Measurements from ENCODE around the gene CHD6.
"Not testable (repeated sequence)": the region's sequence is repeated elsewhere in the genome, so short reads cannot be mapped to it uniquely, and the experiment has no call there.

The CHD6 gene

GRCh38 chr20:41537865-41538264 lies 80.3 kb downstream of the CHD6 start:
- no peak for FAIRE-seq

DNA sequence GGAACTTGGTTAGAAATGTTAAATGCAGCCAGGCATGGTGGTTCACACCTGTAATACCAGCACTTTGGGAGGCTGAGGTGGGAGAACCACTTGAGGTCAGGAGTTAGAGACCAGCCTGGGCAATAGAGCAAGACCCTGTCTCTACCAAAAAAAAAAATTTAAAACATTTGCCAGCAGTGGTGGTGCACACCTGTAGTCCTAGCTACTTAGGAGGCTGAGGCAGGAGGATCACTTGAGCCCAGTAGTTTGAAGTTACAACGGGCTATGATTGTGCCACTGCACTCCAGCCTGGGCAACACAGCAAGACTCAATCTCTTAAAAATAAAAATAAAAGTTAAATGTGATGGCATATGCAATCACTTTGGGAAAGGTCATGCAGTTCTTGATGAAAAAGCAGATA lies 82.6 kb downstream of the CHD6 start:
- not testable (repeated sequence) for FAIRE-seq

DNA sequence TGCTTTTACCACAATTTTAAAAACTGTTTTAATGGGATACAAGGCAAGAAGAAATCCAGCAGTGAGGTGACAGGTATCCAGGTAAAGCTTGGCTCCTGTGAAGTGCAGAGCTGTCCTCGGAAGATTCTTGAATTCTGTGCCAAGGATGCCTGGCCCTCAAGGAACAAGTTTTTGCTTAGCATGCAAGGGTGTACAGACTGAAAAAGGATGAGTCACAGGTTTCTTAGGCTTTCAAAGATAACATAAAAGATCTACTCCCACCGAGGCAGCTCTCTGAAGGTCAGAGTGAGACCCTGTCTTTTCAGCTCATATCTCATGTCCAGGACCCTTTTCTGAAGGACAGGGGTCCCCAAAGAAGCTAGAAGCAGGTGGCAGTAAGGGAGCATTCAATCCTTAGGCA lies 83.3 kb downstream of the CHD6 start:
- no peak for FAIRE-seq

GRCh38 chr20:41534170-41534569 lies 84.0 kb downstream of the CHD6 start:
- FAIRE-seq: no peak

DNA sequence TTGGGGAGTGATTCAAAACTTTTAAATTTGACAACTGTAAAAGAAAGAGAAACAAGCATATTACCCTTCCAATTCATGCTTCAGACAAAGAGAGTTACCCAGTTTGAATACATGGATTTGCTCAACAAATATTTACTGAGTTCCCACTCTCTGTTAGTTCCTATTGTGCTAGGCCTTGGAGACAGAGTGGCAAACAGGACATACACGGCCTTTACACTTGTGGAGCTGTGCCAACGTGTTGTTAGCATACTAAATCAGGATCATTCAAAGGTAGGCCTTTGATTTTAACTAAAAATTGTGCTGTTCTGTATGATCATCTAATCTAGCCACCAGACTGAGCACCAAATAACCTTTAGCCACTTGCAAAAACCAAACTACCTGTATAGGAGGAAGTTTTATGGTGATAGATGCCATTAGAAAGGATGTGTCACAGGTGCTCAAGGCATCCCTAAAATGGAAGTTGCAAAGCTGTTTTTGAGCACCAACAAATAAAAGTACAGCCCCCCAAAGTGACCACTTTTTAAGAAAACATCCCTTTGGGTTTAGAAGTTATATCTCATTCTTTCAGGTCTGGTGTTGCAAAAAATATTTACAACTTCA lies 84.5 kb downstream of the CHD6 start:
- FAIRE-seq: no peak

- FAIRE-seq: no peak
Observed at GRCh38 chr20:41532935-41533334, 85.2 kb downstream of the CHD6 start.

- FAIRE-seq: no peak
Observed at GRCh38 chr20:41531518-41532275, 86.5 kb downstream of the CHD6 start.

DNA sequence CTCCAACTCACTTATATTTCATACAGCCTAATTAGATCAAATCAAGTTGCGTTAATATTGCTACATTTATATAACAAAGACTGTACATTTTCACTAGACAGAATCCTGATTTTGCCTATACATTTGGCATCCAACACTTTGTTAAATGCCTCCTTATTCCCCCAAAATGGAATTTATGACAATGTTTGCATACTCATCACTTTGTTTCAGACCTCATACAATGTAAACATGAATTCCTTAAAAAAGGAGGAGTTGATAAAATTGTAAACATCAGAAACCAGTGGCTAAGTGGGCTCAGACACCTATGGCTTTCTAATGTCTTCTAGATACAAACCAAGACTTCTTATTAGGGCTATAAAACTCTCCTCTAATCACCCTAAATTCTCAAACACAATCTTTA lies 87.3 kb downstream of the CHD6 start:
- FAIRE-seq: no peak

DNA sequence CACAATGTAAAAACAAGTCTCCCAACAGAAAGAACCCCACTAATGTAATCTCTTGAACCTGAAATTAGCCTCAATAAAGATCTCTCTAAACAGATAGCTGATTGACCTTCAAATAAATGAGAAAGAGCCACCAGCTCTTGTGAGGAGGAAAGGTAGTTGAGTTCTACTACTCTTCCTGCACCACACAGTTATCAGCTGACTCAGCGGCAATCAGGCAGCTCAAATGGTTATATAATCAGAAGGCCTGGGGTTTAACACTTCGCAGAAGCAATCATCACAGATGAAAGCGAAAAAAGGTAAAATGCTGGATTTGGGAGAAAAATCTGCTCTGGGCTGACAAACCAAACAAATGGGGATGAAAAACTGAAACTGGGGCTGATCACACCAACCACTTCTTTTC lies 91.8 kb downstream of the CHD6 start:
- FAIRE-seq: no peak

DNA sequence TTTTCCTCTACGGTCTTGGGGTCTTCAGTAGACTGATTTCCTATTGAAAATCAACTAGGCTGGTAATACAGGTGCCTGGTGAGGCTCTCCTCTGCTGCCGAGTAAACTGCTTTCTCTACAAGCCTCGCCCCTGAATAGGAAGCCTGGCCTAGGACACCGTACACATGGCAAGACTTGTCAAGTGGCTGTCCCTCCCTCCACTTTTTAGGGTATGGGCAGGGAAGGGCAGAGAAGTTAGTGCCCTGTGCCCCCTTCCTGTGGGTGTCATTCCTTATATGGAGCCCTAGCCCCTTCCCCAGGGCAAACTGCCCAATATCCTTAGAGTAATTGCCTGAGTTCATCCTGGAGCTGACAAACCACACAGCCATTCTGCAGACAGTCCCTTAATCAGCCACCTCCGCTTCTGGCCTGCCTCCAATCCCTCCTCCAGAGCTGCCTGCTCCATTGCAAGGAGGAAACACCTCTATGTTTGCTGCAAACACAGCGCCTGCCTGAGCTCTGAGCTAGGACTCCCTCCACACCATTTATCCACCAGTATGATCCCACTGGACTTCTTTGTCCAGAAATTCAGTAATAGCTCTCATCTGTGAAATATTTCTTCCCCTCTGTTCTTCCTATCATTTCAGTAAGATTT lies 93.1 kb downstream of the CHD6 start:
- FAIRE-seq: no peak

DNA sequence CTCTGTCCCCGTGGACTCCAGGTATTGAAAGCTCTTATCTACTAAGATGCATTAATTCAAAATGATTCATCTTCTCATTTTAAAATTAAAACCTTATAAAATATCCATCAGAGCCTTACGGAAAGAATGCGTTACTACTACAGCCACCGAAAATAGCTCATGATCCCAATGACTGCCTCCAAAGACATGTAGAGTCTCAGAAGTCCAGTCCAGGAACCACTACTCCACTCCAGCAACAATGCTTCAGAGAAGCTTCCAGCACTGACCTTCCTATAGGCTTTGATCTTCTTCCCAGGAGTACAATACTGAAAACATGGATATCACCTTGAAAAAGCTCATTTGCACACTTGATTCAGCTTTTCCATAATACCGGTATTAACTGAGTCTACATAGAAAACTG lies 94.3 kb downstream of the CHD6 start:
- no peak for FAIRE-seq

- FAIRE-seq: no peak
Observed at GRCh38 chr20:41513829-41514228, 104.3 kb downstream of the CHD6 start.

- FAIRE-seq: no peak
Observed at GRCh38 chr20:41512624-41513023, 105.6 kb downstream of the CHD6 start.

- FAIRE-seq: no peak
Observed at GRCh38 chr20:41510847-41511450, 107.2 kb downstream of the CHD6 start.

- FAIRE-seq: no peak
Observed at GRCh38 chr20:41510224-41510623, 108.0 kb downstream of the CHD6 start.

- no peak for FAIRE-seq
Observed at GRCh38 chr20:41509316-41510200, 108.6 kb downstream of the CHD6 start.

DNA sequence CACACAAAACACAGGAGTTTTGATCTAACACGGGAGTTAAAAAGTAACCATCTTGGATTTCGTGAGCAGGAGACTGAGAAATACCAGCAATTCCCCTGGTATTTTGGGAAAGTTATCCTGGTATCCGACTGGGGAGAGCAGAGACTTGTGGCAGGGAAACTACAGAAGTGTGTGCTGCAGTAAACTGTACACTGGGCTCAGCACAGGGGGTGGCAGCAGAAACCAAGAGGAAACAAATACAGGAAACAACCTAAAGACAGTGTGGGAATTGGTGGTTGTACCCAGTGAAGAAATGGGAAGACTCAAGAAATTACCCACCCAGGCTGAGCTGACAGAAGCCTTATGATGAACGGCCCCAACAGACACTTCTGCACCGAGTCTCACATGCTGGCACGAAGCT lies 109.8 kb downstream of the CHD6 start:
- FAIRE-seq: no peak

DNA sequence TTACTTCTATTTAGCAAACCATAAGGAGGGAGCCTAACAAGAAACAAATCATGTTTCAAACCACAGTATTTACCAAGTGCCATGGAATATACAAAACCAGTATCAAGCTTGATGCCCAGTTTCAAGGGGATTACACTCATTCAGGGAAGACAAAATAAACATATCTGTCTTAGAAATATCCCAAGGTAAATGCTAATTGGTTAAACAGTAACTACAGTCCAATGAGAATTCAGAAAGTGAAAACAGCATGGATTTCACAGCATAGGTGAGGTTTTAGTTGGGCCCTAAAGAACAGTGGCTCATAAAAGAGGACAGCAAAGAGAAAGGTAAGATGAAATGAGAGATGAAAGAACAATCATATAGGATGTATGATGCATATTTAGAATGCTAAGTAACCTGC lies 110.3 kb downstream of the CHD6 start:
- FAIRE-seq: no peak

GRCh38 chr20:41507436-41507835 lies 110.7 kb downstream of the CHD6 start:
- no peak for FAIRE-seq

DNA sequence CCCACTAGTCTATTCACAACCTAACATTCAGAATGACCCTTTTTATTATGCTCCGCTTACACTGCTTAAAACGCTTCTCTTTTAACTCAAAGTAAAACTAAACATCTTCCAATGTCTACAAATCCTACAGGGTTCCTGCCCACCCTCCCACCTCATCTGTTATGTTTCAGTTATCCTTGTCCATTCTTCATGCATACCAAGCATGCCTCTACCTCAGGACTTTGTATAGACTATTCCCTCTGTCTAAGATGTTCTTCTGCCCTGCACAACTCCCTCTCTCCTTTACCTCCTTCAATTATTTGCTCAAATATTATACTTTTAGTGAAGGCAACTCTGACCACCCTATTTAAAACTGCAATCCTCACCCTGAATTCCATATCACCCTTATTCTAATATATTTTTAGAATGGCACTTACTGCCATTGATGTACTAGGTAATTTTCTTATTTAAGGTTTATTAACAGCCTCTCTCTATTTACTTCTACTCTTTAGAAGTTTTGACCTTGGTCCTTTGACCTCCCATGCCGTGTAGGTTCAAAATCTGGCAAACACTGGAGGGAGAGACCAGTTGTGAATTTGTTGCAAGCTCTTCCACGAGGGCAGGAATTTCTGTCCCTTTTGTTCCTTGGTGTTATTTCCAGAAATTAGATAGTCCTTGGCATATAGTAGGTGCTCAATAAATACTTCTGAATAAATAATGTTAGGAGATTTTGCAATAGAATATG lies 111.8 kb downstream of the CHD6 start:
- FAIRE-seq: no peak

DNA sequence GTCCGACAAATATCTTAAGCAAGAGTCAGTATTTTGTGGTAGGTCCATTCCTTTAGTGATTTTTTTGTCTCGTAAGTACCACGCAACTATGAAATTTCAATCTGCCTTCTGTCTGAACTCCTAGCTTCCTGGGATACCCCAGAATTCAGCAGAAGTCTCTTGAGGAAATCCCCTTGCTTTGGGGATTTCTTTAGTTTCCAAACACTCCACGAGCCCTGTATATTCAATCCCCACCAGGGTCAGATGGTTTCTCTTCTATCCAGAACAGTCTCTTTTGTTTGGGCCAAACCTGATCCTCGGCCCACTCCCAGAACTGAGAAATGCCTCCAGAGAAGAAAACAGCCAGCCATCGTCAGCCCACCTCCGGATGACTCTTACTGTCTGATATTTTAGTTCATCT lies 113.0 kb downstream of the CHD6 start:
- no peak for FAIRE-seq

GRCh38 chr20:41501376-41501775 lies 116.8 kb downstream of the CHD6 start:
- no peak for FAIRE-seq
